Brain pericyte (primary cell): ENCODE results near the gene SRRD.
"Not testable (repeated sequence)": the region's sequence is repeated elsewhere in the genome, so short reads cannot be mapped to it uniquely, and the experiment has no call there.

Experiments used
- DNase-seq: peaks from one replicate; pipeline ENCODE4 v3.0.0-alpha.2; 2012; ENCODE audit warnings: low read depth, low spot score

The SRRD gene

GRCh38 chr22:26517429-26517828 lies 33.8 kb downstream of the SRRD start:
- no peak for DNase-seq

GRCh38 chr22:26522012-26522411 lies 38.3 kb downstream of the SRRD start:
- no peak for DNase-seq

DNA sequence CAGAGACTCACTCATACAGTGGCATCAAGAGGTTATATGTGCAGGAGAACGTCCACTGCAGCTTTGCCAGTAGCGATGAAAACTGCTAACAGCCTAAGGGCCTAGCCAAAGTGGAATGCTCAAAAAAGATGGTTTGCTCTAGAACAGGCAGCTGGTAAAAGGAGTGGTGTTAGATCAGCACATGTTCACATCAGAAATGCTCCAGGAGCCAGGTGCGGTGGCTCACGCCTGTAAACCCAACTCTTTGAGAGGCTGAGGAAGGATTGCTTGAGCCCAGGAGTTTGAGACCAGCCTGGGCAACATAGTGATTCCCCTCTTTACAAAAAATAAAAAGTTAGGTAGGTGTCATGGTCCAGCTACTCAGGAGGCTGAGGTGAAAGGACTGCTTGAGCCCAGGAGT lies 38.9 kb downstream of the SRRD start:
- no peak for DNase-seq

DNA sequence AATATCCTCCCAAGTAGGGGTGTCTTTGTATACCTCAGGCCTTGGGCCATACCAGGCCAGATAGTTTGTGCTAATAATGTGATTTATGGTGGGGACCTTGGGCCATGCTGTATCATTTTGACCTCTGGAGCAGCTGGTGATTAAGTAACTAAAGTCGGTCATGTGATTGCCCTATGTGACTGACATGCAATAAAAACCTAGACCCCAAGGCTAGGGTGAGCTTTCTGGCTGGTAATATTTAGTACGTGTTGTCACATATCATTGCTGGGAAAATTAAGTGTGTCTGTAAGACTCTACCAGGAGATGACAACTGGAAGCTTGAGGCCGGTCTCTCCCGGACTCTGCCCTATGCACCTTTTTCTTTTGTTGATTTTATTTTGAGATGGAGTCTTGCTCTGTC lies 41.2 kb downstream of the SRRD start:
- DNase-seq = no peak

GRCh38 chr22:26525946-26526564 lies 42.4 kb downstream of the SRRD start:
- no peak for DNase-seq

GRCh38 chr22:26527167-26527566 lies 43.5 kb downstream of the SRRD start:
- DNase-seq = no peak

DNA sequence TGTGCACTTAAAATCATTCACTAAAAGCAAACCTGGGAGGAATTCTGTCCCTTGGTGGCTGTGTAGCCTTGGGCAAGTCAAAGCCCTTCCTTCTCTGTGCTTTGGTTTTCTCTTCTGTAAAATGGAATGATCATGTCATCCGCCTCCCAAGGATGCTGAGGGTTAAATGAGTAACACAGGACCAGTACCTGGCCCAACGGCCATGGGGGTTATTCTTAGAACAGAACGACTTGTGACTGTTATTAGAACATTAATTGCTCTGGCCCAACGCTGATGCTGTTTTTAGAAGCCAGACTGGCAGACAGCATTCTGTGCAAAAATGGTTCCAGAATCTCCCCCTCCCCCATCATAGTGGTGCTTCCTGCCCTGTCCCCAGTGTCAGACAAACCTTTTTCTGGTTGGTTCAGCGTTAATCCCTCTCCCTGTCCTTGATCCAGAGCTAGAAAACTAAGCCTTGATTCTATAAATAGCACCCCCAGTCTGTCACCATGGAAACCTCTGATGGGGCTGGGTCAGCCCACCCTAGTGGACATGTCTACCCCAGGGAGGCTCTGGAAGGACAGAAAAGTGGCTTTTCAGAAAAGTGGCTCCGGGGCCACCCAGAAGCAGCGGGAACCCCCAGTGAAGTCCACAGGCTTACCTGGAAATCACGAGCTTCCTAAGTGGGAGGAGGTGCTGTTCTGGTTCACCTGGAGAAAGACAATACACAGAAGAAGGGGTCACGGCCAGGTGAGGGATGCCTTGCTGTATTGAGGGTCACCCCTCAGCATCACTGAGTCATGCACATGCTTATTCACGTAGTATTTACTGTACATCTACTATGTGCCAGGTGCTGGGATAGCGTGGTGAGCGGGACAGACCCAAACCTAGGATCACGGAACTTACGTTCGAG lies 44.1 kb downstream of the SRRD start:
- no peak for DNase-seq

DNA sequence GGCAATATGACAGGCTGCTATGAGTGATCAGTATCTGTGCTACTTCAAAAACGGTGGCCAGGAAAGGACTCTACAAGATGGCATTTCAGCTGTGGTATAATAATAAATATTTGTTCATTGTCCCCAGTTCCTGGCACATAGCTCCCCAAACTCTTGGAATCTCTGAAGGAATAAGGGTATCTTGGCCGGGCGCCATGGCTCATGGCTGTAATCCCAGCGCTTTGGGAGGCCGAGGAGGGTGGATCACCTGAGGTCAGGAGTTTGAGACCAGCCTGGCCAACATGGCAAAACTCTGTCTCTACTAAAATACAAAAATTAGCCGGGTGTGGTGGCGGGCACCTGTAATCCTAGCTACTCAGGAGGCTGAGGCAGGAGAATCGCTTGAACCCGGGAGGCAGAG lies 44.8 kb downstream of the SRRD start:
- not testable (repeated sequence) for DNase-seq

- DNase-seq = no peak
Measured at GRCh38 chr22:26529345-26529744, 45.7 kb downstream of the SRRD start.

DNA sequence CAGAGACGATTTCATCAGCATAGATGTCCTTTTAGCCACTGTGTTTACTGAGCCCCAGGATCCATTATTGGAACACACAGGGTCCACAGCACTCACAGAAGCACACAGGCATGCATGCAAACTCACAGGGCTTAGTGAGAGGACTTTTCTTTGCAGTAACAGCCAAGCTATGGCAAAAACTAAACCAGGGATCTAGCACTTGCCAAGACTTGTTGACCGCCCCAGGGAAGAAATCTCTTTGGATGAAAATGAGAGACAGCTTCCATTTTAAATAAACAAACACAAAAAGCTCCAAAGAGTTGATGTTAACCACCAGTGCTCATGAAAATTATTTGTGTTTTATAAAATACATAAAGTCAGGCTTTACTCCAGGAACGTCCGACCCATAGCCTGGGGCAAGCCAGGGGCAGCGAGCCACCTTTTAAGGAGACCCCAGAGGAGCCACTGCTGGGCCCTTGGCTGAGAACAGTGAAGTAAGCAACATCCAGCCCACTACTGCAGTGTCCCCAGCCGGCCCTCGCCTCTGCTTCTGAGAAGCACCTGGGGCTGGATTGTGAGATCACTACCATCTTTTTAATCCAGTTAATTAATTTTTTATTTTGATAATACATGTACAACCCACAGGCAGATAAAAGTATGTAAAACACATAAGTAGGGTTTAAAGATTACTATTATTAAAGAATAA lies 50.6 kb downstream of the SRRD start:
- no peak for DNase-seq

DNA sequence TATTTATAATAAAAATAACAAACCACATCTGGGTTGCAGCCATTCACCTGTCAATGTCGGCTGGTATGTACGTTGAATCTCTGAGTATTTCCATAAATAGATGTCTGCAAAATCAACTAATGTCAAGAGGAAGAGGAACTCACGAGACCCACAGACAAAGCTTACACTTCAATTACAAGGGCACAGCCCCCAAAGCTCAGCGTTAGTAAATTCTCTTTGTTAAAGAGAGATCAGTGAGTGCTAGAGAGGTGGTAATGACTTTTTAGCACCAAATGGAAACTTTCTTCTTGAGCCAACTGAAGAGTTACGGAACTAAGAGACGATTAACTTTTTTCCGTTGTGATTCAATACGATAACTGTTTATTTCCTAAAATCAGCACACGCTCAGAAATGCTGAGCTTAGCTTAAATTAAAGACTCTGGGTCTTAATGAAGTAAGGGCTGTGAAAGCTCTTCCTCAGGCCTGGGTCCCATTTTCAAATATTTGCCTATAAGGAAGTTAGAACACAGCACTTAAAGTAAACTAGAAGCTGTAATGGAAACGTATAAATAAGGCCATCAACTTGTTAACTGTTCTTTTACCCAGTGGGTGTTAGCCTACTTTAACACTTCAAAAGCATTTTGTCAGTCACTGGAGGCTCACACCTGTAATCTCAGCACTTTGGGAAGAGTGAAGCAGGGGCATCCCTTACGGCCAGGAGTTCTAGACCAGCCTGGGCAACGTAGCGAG lies 51.4 kb downstream of the SRRD start:
- no peak for DNase-seq

GRCh38 chr22:26535603-26535908 lies 51.9 kb downstream of the SRRD start:
- DNase-seq = no peak

DNA sequence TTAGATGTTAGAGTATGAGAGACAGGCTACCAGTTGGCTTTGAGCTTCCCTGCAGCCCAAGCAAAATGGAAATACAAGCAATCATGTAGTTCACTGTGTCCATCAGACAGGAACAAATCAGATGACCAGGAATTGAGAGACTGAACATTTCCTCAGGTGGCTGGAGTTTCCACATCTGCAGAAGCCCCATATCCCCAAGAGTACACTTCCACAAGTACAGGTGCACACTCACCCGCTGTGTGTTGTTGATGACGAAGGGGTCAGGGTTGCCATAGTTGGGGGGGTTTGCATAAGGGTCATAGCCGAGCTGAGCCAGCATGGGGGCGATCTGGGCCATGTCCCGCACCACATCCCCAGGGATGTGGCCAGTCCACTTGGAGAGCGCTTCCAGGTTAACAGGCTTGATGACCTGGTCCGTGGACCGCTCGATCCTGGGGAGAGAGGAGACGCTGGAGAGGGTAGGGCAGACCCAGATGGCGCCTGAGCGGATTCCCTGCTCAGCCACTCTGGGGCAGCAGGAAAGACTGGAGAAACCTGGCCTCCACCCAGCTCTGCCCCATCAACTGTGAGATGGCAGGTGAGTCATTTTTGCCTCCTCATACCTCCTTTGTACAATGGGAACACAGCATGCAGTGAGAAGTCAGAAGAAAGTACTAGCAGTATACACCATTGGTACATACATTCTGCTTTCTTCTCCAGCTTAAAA lies 52.5 kb downstream of the SRRD start:
- no peak for DNase-seq

- no peak for DNase-seq
Measured at GRCh38 chr22:26536762-26537134, 53.1 kb downstream of the SRRD start.

DNA sequence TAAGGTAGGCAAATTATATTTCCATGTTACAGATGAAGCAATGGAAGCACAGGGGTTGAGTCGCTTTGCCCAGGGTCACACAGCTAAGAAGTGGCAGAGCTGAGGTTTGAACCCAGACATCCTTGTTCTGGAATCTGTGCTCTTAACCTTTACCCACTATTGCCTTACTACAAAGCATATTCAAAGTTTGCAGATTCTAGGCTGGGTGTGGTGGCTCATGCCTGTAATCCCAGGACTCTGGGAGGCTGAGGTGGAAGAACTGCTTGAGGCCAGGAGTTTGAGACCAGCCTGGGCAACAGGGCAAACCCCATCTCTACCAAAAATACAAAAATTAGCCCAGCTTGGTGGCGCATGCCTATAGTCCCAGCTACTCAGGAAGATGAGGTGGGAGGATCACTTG lies 56.4 kb downstream of the SRRD start:
- DNase-seq = no peak

- DNase-seq = no peak
Measured at GRCh38 chr22:26541167-26541819, 57.6 kb downstream of the SRRD start.

GRCh38 chr22:26542831-26543230 lies 59.2 kb downstream of the SRRD start:
- no peak for DNase-seq
